ENCODE results near the gene TXLNG. TPM values are rescaled to one million over a fixed set of nuclear protein-coding genes. Genes with fewer than 3 reads are reported as not detected.
"Not testable (repeated sequence)": the region's sequence is repeated elsewhere in the genome, so short reads cannot be mapped to it uniquely, and the experiment has no call there.

TXLNG gene
- total and polyA plus RNA-seq, 12 donors, result 3.6 to 6.8 (median 5.8) TPM

DNA sequence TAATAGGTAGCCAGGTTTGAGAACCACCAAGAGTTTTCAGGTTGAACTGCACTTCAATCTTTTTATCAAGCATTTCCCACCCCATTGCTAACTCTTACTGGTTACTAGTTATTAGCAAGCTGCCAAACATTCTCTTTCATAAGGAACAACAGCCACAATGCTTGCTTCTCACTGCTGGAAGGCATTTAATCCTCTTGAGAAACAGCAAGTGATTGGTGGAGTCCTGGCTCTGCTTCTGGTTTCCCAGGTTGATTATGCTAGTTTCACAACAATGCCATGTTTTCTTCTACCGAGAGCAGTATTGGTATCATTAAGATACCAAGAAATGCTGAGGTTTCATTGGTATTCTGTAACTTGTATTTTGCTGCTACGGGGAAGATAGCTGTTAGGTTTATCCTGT, 32.2 kb upstream of the TXLNG start:
- Histone ChIP-seq H3K9me3 (no peaks in the 10 kb centered on the region), H3K4me3 (no peak overlapping the region), H3K27ac (no peak overlapping the region), H3K4me1 (no peaks in the 10 kb centered on the region), H3K36me3 (peaks cover 0 to 86% (median 12%) of the 10 kb centered on the region in 9 donors), H3K27me3 (no peaks in the 10 kb centered on the region)
- TF ChIP-seq, protein P1, sequence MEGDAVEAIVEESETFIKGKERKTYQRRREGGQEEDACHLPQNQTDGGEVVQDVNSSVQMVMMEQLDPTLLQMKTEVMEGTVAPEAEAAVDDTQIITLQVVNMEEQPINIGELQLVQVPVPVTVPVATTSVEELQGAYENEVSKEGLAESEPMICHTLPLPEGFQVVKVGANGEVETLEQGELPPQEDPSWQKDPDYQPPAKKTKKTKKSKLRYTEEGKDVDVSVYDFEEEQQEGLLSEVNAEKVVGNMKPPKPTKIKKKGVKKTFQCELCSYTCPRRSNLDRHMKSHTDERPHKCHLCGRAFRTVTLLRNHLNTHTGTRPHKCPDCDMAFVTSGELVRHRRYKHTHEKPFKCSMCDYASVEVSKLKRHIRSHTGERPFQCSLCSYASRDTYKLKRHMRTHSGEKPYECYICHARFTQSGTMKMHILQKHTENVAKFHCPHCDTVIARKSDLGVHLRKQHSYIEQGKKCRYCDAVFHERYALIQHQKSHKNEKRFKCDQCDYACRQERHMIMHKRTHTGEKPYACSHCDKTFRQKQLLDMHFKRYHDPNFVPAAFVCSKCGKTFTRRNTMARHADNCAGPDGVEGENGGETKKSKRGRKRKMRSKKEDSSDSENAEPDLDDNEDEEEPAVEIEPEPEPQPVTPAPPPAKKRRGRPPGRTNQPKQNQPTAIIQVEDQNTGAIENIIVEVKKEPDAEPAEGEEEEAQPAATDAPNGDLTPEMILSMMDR (IDR thresholded peaks at IDR 0.05), result no peak
- WGBS, 2 donors, result 95 to 100% methylated on average over 2 of the region's 2 CpGs
- intact Hi-C loops (cut with DNase I), result no loop called here
- no peak for ATAC-seq
- no peak for DNase-seq

DNA sequence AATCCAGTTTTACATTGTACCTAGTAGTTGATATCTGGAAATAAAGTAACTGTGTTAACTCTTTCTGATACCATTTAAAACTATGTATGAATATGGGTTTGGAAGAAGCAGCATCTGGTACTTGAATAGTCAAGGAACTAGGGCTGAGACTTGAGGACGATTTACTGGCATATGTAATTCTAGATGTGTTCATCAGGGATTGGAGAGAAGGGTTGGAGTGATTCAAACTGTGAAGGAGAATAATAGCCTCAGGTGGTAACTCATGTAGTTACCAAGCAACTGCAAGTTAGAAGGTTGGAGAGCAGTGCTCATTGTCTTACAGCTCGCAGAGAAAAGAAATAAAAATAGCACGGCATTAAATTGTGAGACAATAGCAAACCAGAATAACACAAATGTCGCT, 29.5 kb upstream of the TXLNG start:
- intact Hi-C loops (cut with DNase I), result no loop called here
- Histone ChIP-seq H3K4me3 (no peak overlapping the region), H3K36me3 (peaks cover 0 to 89% (median 12%) of the 10 kb centered on the region in 9 donors)

DNA sequence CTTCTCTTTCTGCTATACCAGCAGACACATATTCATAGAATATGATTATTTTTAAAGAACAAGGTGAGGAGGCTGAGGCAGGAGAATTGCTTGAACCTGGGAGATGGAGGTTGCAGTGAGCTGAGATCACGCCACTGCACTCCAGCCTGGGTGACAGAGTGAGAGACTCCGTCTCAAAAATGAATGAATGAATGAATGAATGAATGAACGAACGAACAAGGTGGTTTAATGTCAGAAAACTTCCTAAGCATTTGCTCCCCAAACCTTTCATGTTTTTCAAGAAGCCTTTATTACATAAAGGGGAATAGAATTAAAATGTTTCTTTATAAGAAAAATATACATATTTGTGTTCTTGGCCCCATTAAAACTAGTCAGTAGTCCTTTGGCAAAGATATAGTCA, 24.8 kb upstream of the TXLNG start:
- Histone ChIP-seq H3K27me3 (peaks cover 0 to 15% (median 0%) of the 10 kb centered on the region in 7 donors), H3K36me3 (peaks cover 0 to 51% (median 9%) of the 10 kb centered on the region in 9 donors)
- intact Hi-C loops (cut with DNase I); ATAC-seq; H3K27ac ChIP-seq; H3K9me3 ChIP-seq; H3K4me3 ChIP-seq; H3K4me1 ChIP-seq; DNase-seq: not testable (repeated sequence)
- WGBS, 2 donors, result 89 to 92% methylated on average over 4 of the region's 4 CpGs

More for the DNA sequence above, 29.5 kb upstream of the TXLNG start:
- H3K4me1 ChIP-seq, result no peaks in the 10 kb centered on the region
- H3K27me3 ChIP-seq, result no peaks in the 10 kb centered on the region
- ATAC-seq (no peak), DNase-seq (no peak)
- TF ChIP-seq, protein P1 (IDR thresholded peaks at IDR 0.05), result no peak
- H3K9me3 ChIP-seq, result no peaks in the 10 kb centered on the region
- H3K27ac ChIP-seq, result no peak overlapping the region
- 88 to 95% methylated on average over 4 of the region's 4 CpGs for WGBS, 2 donors

DNA sequence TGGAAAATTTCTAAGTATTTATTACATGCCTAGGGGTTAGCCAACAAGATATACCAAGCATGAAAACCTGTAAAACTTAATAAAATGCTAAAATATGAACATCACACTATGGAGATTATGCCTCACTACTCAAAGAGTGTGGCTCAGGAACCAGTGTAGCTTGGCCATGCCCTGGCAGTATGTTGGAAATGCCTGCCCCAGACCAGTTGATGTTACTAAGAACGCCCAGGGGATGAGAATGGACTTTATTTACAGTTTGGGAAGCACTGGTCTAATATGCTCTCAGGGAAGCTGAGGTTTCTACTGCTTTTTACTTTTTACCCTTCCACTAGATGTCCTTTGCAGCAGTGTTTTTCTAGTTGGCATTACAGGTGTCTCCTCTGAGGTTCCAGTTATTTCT, 23.7 kb upstream of the TXLNG start:
- TF ChIP-seq, protein P1 (IDR thresholded peaks at IDR 0.05), result no peak
- Histone ChIP-seq H3K4me1 (no peaks in the 10 kb centered on the region), H3K4me3 (no peak overlapping the region), H3K27ac (no peak overlapping the region), H3K36me3 (peaks cover 0 to 41% (median 9%) of the 10 kb centered on the region in 9 donors), H3K9me3 (no peaks in the 10 kb centered on the region), H3K27me3 (peaks cover 0 to 15% (median 0%) of the 10 kb centered on the region in 7 donors)
- intact Hi-C loops (cut with DNase I), result no loop called here
- WGBS, 2 donors, result 96 to 100% methylated on average over 1 of the region's 1 CpG
- DNase-seq, result no peak
- no peak for ATAC-seq

DNA sequence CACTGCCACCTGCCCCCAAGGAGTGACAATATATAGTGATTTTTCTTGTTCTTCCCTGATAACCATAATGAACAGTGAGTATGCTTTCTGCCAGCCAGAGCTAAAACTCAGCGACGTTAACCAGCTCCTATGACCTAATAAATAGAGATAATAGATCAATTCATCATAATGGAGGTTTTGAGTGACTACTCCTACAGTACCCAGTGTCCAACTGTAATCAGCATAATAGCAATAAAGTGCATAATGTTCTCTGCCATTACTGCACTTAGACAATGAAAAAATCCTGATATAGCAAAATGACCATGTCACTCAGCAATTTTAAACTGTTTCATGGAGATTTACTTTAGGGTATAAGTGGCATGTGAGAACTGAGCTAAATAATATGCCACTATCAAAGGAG, 20.7 kb upstream of the TXLNG start:
- H3K9me3 ChIP-seq, result no peaks in the 10 kb centered on the region
- WGBS, 2 donors, result 61 to 68% methylated on average over 2 of the region's 2 CpGs
- no peak for ATAC-seq
- TF ChIP-seq, protein P1 (IDR thresholded peaks at IDR 0.05), result no peak
- intact Hi-C loops (cut with DNase I), result no loop called here
- no peak overlapping the region for H3K27ac ChIP-seq
- no peaks in the 10 kb centered on the region for H3K4me1 ChIP-seq
- peaks cover 0 to 31% (median 0%) of the 10 kb centered on the region in 7 donors for H3K27me3 ChIP-seq
- peaks cover 0 to 12% (median 0%) of the 10 kb centered on the region in 9 donors for H3K36me3 ChIP-seq
- no peak overlapping the region for H3K4me3 ChIP-seq
- DNase-seq, result no peak
